HCT116 (cell line): ENCODE results near the gene GRK1. TPM values are rescaled to one million over a fixed set of nuclear protein-coding genes. Genes with fewer than 3 reads are reported as not detected.

Source experiments
- ATAC-seq: fragments of 200-7000 bp; cut with Tn5 transposase; 2 replicates; pipeline ENCODE4 v1.9.1; 2020; ENCODE audit warnings: mild to moderate bottlenecking, moderate library complexity
- BruUV-seq: library from RNA; stranded (reverse); fragments of 400-500 nt; replicated peaks from 2 replicates; lab custom pipeline; 2021; lab: Mats Ljungman, UMichigan
- CTCF ChIA-PET: fragments of 300-600 bp; sonication (Branson Sonifier 250); formaldehyde crosslinking; loops from one replicate; lab custom pipeline; 2021; ENCODE audit warnings: antibody characterized with exemption; lab: Charles Lee
- POLR2A ChIA-PET: fragments of 300-600, 350-600 bp; sonication (Branson Sonifier 250); formaldehyde crosslinking; loops from one replicate; lab custom pipeline; 2021; ENCODE audit warnings: antibody characterized with exemption; lab: Charles Lee
- RAD21 ChIA-PET, 2 experiments: fragments of 300-600 bp; sonication (Branson Sonifier 250); formaldehyde crosslinking; loops; one replicate each; lab custom pipeline; 2023; ENCODE audit warnings: low total read pairs in 2 of 2; ENCODE audit not compliant: uncharacterized antibody in 2 of 2, unreplicated experiment in 2 of 2, low non-redundant PET in 1 of 2; lab: Charles Lee
- DNase-seq: peaks from one replicate; pipeline ENCODE4 v3.0.0-alpha.2; 2010; ENCODE audit warnings: low read depth, low spot score
- H2AFZ ChIP-seq: fragments of 200-600 bp; shearing (Covaris generic), sonication (generic); 2 replicates; pipeline ENCODE4 v1.6.1; 2017; ENCODE audit warnings: low read depth, mixed run types, mixed read lengths, antibody characterized with exemption, low read length; ENCODE audit not compliant: poor library complexity, severe bottlenecking
- H3K27ac ChIP-seq: 2 replicates; pipeline ENCODE4 v1.5.1; 2012; ENCODE audit warnings: low read depth, low read length
- H3K27me3 ChIP-seq: fragments of 200-600 bp; sonication (generic); 2 replicates; pipeline ENCODE4 v1.6.1; 2016; ENCODE audit warnings: mixed run types, low read length, mixed read lengths; ENCODE audit not compliant: insufficient read depth
- H3K36me3 ChIP-seq, 2 experiments: fragments of 200-500 bp in 1 of 2; fragments of 200-600 bp in 1 of 2; sonication (Bioruptor generic) in 1 of 2; sonication (generic) in 1 of 2; 2 replicates each; pipeline versions ENCODE4 v1.5.1 to v1.6.1; 2014 to 2016; ENCODE audit warnings: low read length in 2 of 2, inconsistent platforms in 1 of 2, mixed read lengths in 1 of 2, mixed run types in 1 of 2; ENCODE audit not compliant: insufficient read depth in 2 of 2, control insufficient read depth in 1 of 2
- H3K4me1 ChIP-seq, 2 experiments: fragments of 200-600 bp in 1 of 2; sonication (generic) in 1 of 2; 2 replicates each; pipeline versions ENCODE4 v1.5.1 to v1.6.1; 2012 to 2017; ENCODE audit warnings: low read length in 2 of 2, inconsistent platforms in 1 of 2, mild to moderate bottlenecking in 1 of 2, mixed read lengths in 1 of 2, mixed run types in 1 of 2, moderate library complexity in 1 of 2; ENCODE audit not compliant: insufficient read depth in 2 of 2, control insufficient read depth in 1 of 2
- H3K4me2 ChIP-seq: fragments of 200-600 bp; sonication (generic); 2 replicates; pipeline ENCODE4 v1.6.1; 2017; ENCODE audit warnings: mixed run types, low read length, mixed read lengths
- H3K4me3 ChIP-seq, 2 experiments: fragments of 200-600 bp in 1 of 2; sonication (generic) in 1 of 2; replicated peaks in 1 of 2; 2 replicates each; pipeline ENCODE4 v1.5.1; 2011 to 2016; ENCODE audit warnings: low read length in 2 of 2, control low read depth in 1 of 2, low read depth in 1 of 2, mild to moderate bottlenecking in 1 of 2, mixed read lengths in 1 of 2, mixed run types in 1 of 2
- H3K79me2 ChIP-seq: fragments of 200-600 bp; sonication (generic); 2 replicates; pipeline ENCODE4 v1.6.1; 2017; ENCODE audit warnings: mild to moderate bottlenecking, mixed run types, low read length, moderate library complexity, mixed read lengths; ENCODE audit not compliant: insufficient read depth
- H3K9ac ChIP-seq: fragments of 200-600 bp; sonication (generic); 2 replicates; pipeline ENCODE4 v1.6.1; 2016; ENCODE audit warnings: low read length, mixed read lengths
- H3K9me2 ChIP-seq: fragments of 200-600 bp; sonication (generic), shearing (Covaris generic); 2 replicates; pipeline ENCODE4 v1.6.1; 2017; ENCODE audit warnings: mixed run types, mild to moderate bottlenecking, moderate library complexity; ENCODE audit not compliant: insufficient read depth
- H3K9me3 ChIP-seq, 2 experiments: fragments of 200-500 bp in 1 of 2; fragments of 200-600 bp in 1 of 2; sonication (Bioruptor generic) in 1 of 2; sonication (generic) in 1 of 2; 2 replicates each; pipeline ENCODE4 v1.6.1; 2014 to 2017; ENCODE audit warnings: low read length in 2 of 2, mixed read lengths in 2 of 2, inconsistent platforms in 1 of 2, low read depth in 1 of 2, mild to moderate bottlenecking in 1 of 2, mixed run types in 1 of 2, moderate library complexity in 1 of 2; ENCODE audit not compliant: control insufficient read depth in 1 of 2, insufficient read depth in 1 of 2
- H4K20me1 ChIP-seq: fragments of 200-600 bp; sonication (generic), shearing (Covaris generic); 2 replicates; pipeline ENCODE4 v1.6.1; 2017; ENCODE audit warnings: mixed run types, mild to moderate bottlenecking, moderate library complexity; ENCODE audit not compliant: insufficient read depth
- JUND ChIP-seq: IDR thresholded peaks from 2 replicates; pipeline ENCODE4 v1.6.1; 2012
- RAD21 ChIP-seq: IDR thresholded peaks from 2 replicates; pipeline ENCODE4 v1.6.1; 2012; ENCODE audit warnings: low read depth, mild to moderate bottlenecking
- ZNF274 ChIP-seq: fragments of 200-500 bp; sonication (Bioruptor generic); IDR thresholded peaks from 2 replicates; pipeline ENCODE4 v1.6.1; 2014; ENCODE audit warnings: mild to moderate bottlenecking, low read depth, low read length, inconsistent platforms
- intact Hi-C: fragments of 100-400 bp; cut with micrococcal nuclease; formaldehyde crosslinking; loops from 2 replicates; pipeline ENCODE4 v1.10.0; 2022
- total RNA-seq: library from RNA; stranded (reverse); gene quantifications from one replicate; pipeline ENCODE4 v1.2.1, GENCODE V29; 2021; ENCODE audit not compliant: unreplicated experiment

Gene GRK1
- total RNA-seq, 1 experiment from 2014 or later: not detected

- Histone ChIP-seq H3K9me2 (no peaks in the 10 kb centered on the region), H3K4me3 (no peak overlapping the region), H3K4me2 (no peak overlapping the region), H3K9ac (no peak overlapping the region), H3K36me3 (peaks cover 38 to 73% of the 10 kb centered on the region in 2 experiments; a peak in 3 of 4 replicates), H3K79me2 (peaks cover 13% of the 10 kb centered on the region; the same call in 1 of the 2 replicates), H3K9me3 (no peaks in the 10 kb centered on the region), H3K27ac (no peak overlapping the region), H2AFZ (no peak overlapping the region), H3K4me1 (no peaks in the 10 kb centered on the region), H4K20me1 (no peaks in the 10 kb centered on the region), H3K27me3 (no peaks in the 10 kb centered on the region)
- ATAC-seq (no peak), DNase-seq (no peak)
- ChIA-PET RAD21 (no interaction called here), CTCF (no interaction called here), POLR2A (no interaction called here)
- intact Hi-C loops: no loop called here
- TF ChIP-seq ZNF274 (no peak), JUND (no peak)
- no TSS peak for BruUV-seq
These were observed 29.5 kb upstream of the GRK1 start for GRCh38 chr13:113637262-113638160.

GRCh38 chr13:113638173-113638746, 28.8 kb upstream of the GRK1 start:
- no peak overlapping the region for H3K4me2 ChIP-seq
- H3K9ac ChIP-seq: no peak overlapping the region
- H2AFZ ChIP-seq: no peak overlapping the region
- BruUV-seq: no TSS peak
- ChIA-PET RAD21 (no interaction called here), POLR2A (no interaction called here)
- no peak for DNase-seq
- H3K4me1 ChIP-seq: no peaks in the 10 kb centered on the region
- no peak for TF ChIP-seq RAD21
- TF ChIP-seq, all 23 proteins: peak for 0
- H3K27ac ChIP-seq: no peak overlapping the region
- H3K36me3 ChIP-seq: peaks cover 38 to 67% of the 10 kb centered on the region in 2 experiments; a peak in 3 of 4 replicates
- no peaks in the 10 kb centered on the region for H4K20me1 ChIP-seq
- H3K27me3 ChIP-seq: no peaks in the 10 kb centered on the region
- H3K9me2 ChIP-seq: no peaks in the 10 kb centered on the region
- CTCF ChIA-PET: no interaction called here
- H3K9me3 ChIP-seq: no peaks in the 10 kb centered on the region
- peaks cover 9% of the 10 kb centered on the region; the same call in 1 of the 2 replicates for H3K79me2 ChIP-seq
- ATAC-seq: no peak
- H3K4me3 ChIP-seq: no peak overlapping the region
- intact Hi-C loops: no loop called here
